DOHH2 (cell line): ENCODE results near the gene KIF22.

ENCODE experiments used
- H3F3A ChIP-seq: fragments of 200-600 bp; sonication (generic), shearing (Covaris generic); 2 replicates; pipeline ENCODE4 v1.6.0; 2016; ENCODE audit warnings: antibody characterized with exemption, mild to moderate bottlenecking; ENCODE audit not compliant: control insufficient read depth, insufficient read depth
- H3K27ac ChIP-seq: fragments of 200-600 bp; sonication (generic); 2 replicates; pipeline ENCODE4 v1.5.1; 2014; ENCODE audit warnings: low read depth, mild to moderate bottlenecking, low read length, moderate library complexity
- H3K27me3 ChIP-seq: fragments of 200-600 bp; sonication (generic); 2 replicates; pipeline ENCODE4 v1.6.1; 2014; ENCODE audit warnings: mild to moderate bottlenecking, low read length, mixed read lengths; ENCODE audit not compliant: control insufficient read depth
- H3K36me3 ChIP-seq: fragments of 200-600 bp; sonication (generic); 2 replicates; pipeline ENCODE4 v1.6.1; 2014; ENCODE audit warnings: mild to moderate bottlenecking, low read length, moderate library complexity, mixed read lengths; ENCODE audit not compliant: control insufficient read depth
- H3K4me1 ChIP-seq: fragments of 200-600 bp; sonication (generic); 2 replicates; pipeline ENCODE4 v1.6.1; 2014; ENCODE audit warnings: mild to moderate bottlenecking, low read length, mixed read lengths; ENCODE audit not compliant: control insufficient read depth
- H3K4me2 ChIP-seq: fragments of 200-600 bp; sonication (generic); 2 replicates; pipeline ENCODE4 v1.6.0; 2014; ENCODE audit warnings: mild to moderate bottlenecking, low read length, moderate library complexity
- H3K4me3 ChIP-seq: fragments of 200-600 bp; sonication (generic); 2 replicates; pipeline ENCODE4 v1.5.1; 2014; ENCODE audit warnings: mild to moderate bottlenecking, low read length, mixed read lengths
- H3K79me2 ChIP-seq: fragments of 200-600 bp; sonication (generic); 2 replicates; pipeline ENCODE4 v1.6.1; 2014; ENCODE audit warnings: mild to moderate bottlenecking, low read length, mixed read lengths; ENCODE audit not compliant: control insufficient read depth
- H3K9me2 ChIP-seq: fragments of 200-600 bp; sonication (generic); replicated peaks from 2 replicates; pipeline ENCODE4 v1.6.1; 2014; ENCODE audit warnings: mild to moderate bottlenecking, low read length, mixed read lengths; ENCODE audit not compliant: control insufficient read depth
- H3K9me3 ChIP-seq: fragments of 200-600 bp; sonication (generic); 2 replicates; pipeline ENCODE4 v1.6.1; 2014; ENCODE audit warnings: antibody characterized with exemption, low read length, mixed read lengths; ENCODE audit not compliant: control insufficient read depth, insufficient read depth
- H4K20me1 ChIP-seq: fragments of 200-600 bp; sonication (generic); 2 replicates; pipeline ENCODE4 v1.6.0; 2014; ENCODE audit warnings: low read depth, mild to moderate bottlenecking, antibody characterized with exemption, low read length, moderate library complexity; ENCODE audit not compliant: control insufficient read depth, insufficient read depth
- CTCF ChIP-seq: fragments of 200-600 bp; sonication (generic); IDR thresholded peaks from one replicate; pipeline ENCODE4 v1.5.1; 2014; ENCODE audit warnings: antibody characterized with exemption, mild to moderate bottlenecking, low read depth, low read length; ENCODE audit not compliant: poor library complexity, severe bottlenecking
- EZH2phosphoT487 ChIP-seq: fragments of 200-600 bp; sonication (generic); IDR thresholded peaks from 2 replicates; pipeline ENCODE4 v1.6.1; 2017; ENCODE audit warnings: borderline replicate concordance, mild to moderate bottlenecking, antibody characterized with exemption, low read length, moderate library complexity, mixed read lengths

The KIF22 gene

DNA sequence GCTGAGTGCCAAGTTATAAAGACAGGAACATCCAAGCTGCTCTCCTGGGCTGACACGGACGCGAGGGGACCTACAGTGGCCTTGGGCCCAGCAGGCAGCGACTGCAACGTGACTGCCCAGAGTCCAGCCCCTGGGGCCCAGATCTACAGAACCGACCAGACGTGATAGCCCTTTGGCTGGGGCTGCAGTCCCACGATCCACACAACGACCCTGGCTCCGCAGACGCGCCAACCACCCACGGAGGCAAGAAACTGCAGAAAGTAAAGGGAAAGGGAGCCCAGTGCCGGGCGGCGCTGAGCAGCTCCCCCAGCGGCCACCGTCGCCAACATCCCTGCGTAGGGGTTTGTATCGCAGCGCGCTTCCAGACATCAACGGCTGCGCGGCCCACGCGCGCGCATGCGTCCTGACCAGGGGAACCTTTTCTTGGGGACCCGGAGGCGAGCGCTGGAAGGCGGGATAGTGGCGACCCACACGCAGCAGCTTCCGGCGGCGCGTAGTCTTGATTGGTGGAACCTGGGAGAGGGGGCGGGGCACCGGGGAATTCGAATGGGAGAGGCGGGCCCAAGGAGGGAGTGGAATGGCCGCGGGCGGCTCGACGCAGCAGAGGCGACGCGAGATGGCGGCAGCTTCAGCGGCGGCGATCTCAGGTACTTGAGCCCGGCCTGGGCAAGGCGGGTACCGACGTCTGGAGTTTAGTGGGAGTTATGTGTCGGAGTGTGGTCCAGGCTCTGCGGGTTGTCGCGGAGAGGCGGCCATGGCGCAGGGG lies at the start of gene KIF22:
Gene KIF22, plus strand, starts transcription at position 569 of the 766 bp plus-strand sequence. Its CDS starts 9 bp downstream, at position 578.
- Histone ChIP-seq H3K27me3 (no peaks in the 10 kb centered on the region), H3K4me1 (peaks cover 33% of the 10 kb centered on the region), H3K36me3 (peaks cover 47% of the 10 kb centered on the region), H3K9me2 (no peaks in the 10 kb centered on the region), H3F3A (no peaks in the 10 kb centered on the region; the same call in 1 of the 2 replicates), H3K4me2 (peak within 1 kb of the TSS; percentile 89), H3K4me3 (peak within 1 kb of the TSS; percentile 91), H3K9me3 (no peaks in the 10 kb centered on the region), H3K27ac (peak within 1 kb of the TSS; percentile 61), H3K79me2 (peaks cover 48% of the 10 kb centered on the region), H4K20me1 (peaks cover 19% of the 10 kb centered on the region; the same call in 1 of the 2 replicates)
- TF ChIP-seq CTCF (peak; percentile 76), EZH2phosphoT487 (no peak)

- H4K20me1 ChIP-seq = no peaks in the 10 kb centered on the region
- no peaks in the 10 kb centered on the region for H3K9me3 ChIP-seq
- H3K36me3 ChIP-seq = peaks cover 14% of the 10 kb centered on the region; the same call in 1 of the 2 replicates
- no peak overlapping the region for H3K4me2 ChIP-seq
- H3K27me3 ChIP-seq = no peaks in the 10 kb centered on the region
- no peak for TF ChIP-seq CTCF
- no peak for TF ChIP-seq EZH2phosphoT487
- peaks cover 19% of the 10 kb centered on the region for H3K79me2 ChIP-seq
- H3K27ac ChIP-seq = no peak overlapping the region
- peaks cover 55% of the 10 kb centered on the region for H3K4me1 ChIP-seq
- H3K9me2 ChIP-seq = no peaks in the 10 kb centered on the region
- peaks cover 6% of the 10 kb centered on the region; the same call in 1 of the 2 replicates for H3F3A ChIP-seq
- no peak overlapping the region for H3K4me3 ChIP-seq
These were observed 47.8 kb upstream of the KIF22 start for GRCh38 chr16:29742683-29743275.

GRCh38 chr16:29743475-29743826 lies 47.1 kb upstream of the KIF22 start:
- no peak overlapping the region for H3K4me3 ChIP-seq
- H3K36me3 ChIP-seq = peaks cover 14% of the 10 kb centered on the region; the same call in 1 of the 2 replicates
- H3K4me1 ChIP-seq = peaks cover 49% of the 10 kb centered on the region
- no peaks in the 10 kb centered on the region for H3K9me2 ChIP-seq
- TF ChIP-seq CTCF (no peak), EZH2phosphoT487 (no peak)
- H3K27ac ChIP-seq = no peak overlapping the region
- no peaks in the 10 kb centered on the region for H4K20me1 ChIP-seq
- peaks cover 19% of the 10 kb centered on the region for H3K79me2 ChIP-seq
- peaks cover 5% of the 10 kb centered on the region; the same call in 1 of the 2 replicates for H3F3A ChIP-seq
- H3K4me2 ChIP-seq = no peak overlapping the region
- H3K9me3 ChIP-seq = no peaks in the 10 kb centered on the region
- no peaks in the 10 kb centered on the region for H3K27me3 ChIP-seq
